ENCODE results near the gene TIMM13. TPM values are rescaled to one million over a fixed set of nuclear protein-coding genes. Genes with fewer than 3 reads are reported as not detected.
"Not testable (repeated sequence)": the region's sequence is repeated elsewhere in the genome, so short reads cannot be mapped to it uniquely, and the experiment has no call there.

The TIMM13 gene
- total RNA-seq: 22.6 TPM

DNA sequence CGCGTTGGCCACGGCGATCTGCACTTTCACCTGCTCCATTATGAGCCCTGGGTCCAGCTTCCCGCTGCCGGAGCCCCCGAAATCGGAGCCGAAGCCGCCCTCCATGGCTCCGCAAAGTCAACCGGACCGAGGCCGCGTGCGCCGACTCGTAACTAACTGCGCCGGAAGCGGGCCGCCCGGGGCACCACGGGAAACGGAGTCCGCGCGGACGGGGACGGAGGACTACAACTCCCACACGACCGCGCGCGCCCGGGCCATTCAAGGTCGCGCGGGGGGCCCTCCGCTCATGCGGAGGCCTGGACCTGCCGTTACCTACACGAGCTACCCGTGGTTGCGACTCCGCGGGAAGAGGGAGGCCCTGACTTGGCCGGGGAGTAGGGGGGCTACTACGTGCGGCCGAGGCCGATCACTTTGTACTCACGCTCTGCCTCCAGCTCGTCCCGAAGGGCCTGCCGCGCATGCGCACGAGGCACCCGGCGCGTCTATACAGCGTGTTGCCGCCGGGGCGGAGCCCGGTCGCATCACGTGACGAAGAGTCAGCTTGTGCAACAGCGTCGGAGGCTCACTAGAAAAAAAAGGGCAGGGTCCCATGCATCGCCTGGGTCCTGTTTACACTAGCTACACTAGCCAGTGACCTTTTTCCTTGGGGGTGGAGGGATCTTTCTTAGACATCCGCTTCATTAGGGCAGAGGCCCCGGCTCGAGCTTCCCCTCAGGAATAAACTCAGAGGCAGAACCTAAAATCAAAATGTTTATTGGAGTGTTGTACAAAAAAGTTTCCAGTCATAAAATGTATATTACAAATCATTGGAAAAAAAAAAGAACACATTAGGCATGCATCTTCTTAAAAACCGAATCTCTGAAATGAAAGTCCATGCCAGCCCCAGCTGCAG, at the start of gene TIMM13:
TIMM13 (minus strand) TSS at position 158 of the 892 bp plus-strand sequence; CDS start at position 105, 53 bp downstream.
- DNase-seq: peak; percentile 95

DNA sequence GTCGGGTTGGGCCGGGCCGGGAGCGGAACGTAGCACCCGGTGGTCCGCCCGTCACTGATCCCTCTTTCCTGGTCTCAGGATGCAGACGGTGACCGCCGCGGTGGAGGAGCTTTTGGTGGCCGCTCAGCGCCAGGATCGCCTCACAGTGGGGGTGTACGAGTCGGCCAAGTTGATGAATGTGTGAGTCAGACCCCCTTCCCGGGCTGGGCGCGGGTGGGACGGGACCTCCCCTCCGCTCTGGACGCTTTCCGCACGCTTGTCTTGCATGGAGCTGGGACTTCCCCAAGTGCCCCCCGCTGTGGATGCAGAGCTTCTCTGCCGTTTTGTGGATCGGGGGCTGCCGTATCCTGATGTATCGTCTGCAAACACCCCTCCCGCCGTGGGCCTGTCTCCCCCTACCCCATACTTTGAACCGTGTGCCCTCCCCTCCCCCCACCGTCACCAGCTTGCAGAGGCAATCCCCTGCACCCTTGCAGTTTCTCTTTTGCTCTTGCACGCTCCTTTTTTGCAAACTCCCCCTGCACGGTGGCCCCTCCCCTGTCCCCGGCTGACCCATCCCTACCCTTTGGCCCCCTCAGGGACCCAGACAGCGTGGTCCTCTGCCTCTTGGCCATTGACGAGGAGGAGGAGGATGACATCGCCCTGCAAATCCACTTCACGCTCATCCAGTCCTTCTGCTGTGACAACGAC, 49.2 kb upstream of the TIMM13 start:
- peak; percentile 20 for DNase-seq

DNA sequence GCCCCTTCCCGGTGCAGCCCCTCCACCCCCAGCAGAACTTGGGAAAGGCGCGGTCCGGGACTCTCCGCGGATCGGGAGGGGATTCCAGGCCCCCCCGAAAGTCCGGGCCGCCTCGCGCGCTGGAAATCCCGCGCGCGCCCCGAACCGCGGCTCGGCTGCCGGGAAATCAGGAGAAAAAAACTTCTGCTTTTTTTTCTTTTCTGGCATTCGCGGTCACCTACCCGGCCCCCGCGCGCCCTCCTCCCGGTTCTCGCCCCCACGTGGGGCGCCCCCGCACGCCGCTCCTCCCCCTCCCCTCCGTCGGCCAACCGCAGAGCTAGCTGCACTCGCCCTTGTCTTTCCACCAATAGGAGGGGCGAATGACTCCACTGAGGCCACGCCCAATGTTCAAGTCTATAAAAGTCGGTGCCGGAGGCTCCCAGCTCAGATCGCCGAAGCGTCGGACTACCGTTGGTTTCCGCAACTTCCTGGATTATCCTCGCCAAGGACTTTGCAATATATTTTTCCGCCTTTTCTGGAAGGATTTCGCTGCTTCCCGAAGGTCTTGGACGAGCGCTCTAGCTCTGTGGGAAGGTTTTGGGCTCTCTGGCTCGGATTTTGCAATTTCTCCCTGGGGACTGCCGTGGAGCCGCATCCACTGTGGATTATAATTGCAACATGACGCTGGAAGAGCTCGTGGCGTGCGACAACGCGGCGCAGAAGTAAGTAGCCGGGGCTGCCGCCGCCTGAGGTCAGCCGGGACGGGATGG, 48.5 kb upstream of the TIMM13 start, which contains the start of gene GADD45B:
GADD45B (plus strand) TSS at position 426 of the 749 bp plus-strand sequence; CDS start at position 658, 232 bp downstream.
- peak; percentile 98 for DNase-seq

DNA sequence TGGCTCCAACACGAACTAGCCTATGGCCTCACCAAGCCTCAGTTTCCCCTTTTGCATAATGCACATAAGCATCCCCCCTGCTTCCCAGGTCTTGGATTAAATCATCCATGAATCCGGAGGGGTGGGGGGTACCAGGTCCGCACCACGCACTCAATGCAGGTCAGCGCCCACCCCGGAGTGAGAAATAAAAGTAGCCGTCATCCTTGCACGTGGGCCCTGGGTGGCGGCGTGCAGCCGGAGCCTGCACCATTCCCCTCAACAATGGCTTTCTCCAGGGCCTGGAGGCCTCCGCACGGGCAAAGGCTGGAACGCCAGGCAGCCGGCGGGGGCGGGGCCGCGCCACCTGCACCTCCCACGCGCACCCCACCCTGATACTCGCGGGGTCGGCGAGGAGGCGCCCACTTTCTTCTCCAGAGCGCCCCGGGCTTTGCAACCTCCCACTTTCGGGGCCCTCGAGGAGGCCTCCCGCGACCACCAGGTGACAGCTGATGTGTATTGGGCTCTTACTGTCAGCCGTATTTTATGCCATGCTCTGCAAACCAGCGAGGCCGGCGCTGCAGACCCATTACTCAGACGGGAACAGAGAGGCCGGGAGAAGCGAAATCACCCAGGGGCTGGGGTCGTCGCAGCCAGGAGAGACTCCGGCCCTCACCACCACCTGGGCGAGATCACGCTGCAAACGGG, 47.8 kb upstream of the TIMM13 start:
- DNase-seq: no peak

DNA sequence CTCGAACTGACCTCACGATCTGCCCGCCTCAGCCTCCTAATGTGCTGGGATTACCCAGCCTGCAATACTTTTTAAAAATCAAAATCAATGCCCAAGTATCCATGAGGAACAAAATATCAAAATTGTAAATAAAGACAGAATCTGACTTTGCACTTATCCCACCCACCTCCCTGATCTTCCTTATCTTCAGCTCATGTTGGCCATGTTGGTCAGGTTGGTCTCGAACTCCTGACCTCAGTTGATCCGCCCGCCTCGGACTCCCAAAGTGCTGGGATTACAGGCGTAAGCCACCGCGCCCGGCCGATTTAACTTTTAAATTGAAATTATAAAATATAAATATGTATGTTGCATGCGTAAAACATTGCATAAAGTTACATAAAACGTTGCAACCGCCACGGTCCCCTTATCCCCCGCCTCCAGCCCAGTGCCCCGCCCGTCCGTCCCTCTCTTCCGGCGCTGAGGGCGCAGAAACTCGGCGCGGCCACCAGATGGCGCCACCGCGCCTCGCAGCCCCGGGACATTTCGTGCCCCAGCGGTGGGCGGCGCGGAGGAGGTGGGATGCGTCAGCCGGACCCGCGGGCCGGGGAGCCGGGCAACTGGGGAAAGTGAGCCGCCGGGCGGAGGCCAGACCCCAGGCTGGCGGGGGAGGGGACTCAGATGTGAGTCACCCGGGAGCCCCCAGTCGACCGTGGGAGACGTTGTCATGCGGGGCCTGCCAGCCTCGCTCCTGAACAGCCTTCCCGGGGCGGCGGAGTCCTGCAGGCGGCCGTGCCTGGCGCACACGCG, 47.0 kb upstream of the TIMM13 start:
- peak; percentile 80 for DNase-seq

DNA sequence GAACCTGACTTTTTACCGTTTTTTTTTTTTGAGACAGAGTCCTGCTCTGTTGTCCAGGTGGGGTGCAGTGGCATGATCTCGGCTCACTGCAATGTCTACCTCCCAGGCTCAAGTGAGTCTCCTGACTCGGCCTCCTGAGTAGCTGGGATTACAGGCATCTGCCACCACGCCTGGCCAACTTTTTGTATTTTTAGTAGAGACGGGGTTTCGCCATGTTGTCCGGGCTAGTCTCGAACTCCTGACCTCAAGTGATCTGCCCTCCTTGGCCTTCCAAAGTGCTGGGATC, 42.5 kb upstream of the TIMM13 start:
- not testable (repeated sequence) for DNase-seq

DNA sequence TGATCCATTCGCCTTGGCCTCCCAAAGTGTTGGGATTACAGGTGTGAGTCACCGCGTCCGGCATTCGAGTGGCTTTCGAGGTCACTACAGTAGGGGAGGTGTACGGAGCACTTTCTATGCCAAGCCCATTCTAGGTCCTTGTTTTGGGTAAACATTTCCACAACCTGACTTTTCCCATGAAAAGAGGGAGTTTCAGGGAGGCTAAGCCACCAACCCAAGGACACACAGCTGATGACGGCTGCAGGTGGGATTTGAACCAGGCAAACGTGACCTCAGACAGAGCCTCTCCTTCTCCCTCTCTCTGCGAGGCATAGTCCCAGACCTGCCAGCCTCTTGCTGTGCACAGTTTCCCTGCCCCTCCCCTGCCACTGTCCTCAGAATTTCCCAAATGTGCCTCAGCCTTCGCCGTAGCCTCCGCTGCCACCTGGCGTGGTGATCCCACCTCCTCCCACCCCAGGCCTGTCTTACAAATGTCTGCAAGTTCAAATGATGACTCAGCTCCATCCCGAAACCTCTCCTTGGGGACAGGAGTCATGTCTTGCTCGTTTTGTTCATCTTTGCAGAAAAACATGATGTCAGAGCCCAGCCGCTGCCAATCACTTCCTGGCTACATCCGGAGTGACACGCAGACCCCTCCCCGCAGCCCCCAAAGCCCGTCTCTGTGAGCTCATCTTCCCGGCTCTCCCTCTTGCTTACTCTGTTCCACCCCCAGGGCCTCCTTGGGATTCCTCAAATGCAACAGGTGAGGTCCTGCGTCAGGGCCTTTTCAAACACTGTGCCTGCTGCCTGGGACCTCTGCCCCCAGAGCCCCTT, 41.9 kb upstream of the TIMM13 start:
- DNase-seq: peak; percentile 75

DNA sequence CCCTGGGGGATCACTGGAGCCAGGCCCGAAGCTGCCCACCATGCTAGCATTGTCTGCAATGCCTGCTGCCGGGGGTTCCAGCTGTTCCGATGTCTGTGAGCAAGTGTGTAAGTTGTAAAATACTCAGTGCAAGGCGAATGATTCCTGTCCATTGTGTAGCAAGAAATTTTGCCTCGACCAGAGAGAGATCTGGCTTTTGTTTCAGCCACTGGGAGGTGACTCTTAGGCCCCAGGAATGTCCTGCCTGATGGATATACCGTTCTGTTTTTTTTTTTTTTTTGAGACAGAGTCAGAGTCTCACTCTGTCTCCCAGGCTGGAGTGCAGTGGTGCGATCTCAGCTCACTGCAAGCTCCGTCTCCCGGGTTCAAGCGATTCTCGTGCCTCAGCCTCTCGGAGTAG, 41.2 kb upstream of the TIMM13 start:
- DNase-seq: no peak

DNA sequence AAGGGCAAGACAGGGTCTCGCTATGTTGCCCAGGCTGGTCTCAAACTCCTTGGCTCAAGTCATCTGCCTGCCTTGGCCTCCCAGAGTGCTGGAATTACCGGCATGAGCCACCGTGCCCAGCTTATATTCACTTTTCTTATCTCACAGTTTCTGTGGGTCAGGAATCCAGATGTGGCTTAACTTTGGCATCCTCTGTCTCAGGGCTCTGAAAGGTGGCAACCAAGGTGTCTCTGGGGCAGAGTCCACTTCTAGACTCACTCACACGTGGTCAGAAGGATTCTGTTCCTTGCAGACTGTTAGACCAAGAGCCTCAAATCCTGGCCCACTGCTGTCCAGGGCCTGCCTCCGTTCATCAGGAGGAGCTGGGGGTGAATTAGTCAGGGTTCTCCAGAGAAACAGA, 37.0 kb upstream of the TIMM13 start:
- DNase-seq: no peak

DNA sequence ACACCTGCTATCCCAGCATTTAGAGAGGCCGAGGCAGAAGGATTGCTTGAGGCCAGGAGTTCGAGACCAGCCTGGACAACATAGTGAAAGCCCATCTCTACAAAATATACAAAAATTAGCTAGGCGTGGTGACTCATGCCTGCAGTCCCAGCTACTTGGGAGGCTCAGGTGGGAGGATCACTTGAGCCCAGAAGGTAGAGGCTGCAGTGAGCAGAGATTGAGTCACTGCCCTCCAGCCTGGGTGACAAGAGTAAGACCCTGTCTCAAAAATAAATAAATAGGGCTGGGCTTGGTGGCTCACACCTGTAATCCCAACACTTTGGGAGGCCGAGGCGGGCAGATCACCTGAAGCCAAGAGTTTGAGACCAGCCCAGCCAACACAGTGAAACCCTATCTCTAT, 36.3 kb upstream of the TIMM13 start:
- DNase-seq: not testable (repeated sequence)

DNA sequence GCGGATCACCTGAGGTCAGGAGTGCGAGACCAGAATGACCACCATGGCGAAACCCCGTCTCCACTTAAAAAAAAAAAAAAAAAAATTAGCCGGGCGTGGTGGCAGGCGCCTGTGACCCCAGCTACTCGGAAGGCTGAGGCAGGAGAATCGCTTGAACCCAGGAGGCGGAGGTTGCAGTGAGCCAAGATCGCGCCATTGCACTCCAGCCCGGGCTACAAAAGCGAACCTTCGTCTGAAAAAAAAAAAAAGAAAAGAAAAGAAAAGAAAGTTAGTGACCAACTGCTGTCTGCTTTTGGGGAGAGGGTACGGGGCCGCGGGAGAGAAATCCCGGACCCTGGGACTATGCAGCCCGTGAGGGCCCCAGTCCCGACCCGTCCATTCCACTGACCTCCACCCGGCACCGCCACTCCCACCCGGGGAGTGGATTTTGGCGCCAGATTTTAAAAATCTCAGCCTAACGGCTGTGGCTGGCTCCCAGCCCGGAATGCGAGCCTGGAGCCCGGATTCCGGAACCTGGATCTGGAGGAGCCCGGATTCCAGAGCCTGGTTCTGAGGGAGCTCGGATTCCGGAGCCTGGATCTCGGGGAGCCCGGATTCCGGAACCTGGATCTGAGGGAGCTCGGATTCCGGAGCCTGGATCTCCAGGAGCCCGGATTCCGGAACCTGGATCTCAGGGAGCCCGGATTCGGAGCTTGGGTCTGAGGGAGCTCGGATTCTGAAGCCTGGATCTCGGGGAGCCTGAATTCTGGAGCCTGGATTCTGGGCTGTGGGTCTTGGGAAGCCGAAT, 35.4 kb upstream of the TIMM13 start:
- DNase-seq: peak; percentile 93

DNA sequence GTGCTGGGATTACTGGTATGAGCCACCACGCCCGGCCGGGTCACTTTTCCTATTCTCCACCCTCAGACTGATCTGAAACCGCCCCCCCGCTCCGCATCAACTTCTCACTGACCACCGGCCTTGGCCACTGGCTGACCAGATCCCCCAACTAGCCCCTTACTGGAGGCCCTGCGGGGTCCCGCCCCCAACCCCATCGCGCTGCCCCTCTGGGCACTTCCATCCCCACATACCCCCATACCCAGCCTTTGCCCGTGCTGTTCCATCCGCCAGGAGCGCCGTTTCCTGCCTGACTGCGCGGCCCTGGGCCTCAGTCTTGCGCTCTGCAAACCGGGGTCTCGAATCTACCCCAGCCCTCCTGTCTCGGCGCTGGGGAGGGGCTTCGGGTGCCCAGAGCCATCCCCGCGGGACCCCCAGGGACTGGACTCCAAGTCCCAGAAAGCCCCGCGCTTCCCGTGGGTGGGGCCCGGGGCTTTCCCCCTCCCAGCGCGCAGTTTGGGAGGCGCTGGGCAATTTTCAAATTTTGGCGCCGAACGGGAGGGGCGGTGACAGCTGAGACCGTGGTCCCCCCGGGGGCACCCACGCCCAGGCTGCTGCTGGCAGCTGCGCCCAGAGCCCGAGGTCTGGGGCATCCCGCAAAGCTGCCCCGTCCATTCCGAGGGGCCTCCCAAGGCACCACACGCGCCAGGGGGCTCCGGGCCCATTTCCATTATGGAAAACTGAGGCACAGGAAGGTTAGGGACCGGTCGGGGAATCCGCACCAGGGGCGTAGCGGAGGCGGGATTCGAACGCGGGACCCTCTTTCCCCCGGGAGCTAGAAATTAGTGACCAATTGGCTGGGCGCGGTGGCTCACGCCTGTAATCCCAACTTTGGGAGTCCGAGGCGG, 34.6 kb upstream of the TIMM13 start:
- DNase-seq: peak; percentile 53

DNA sequence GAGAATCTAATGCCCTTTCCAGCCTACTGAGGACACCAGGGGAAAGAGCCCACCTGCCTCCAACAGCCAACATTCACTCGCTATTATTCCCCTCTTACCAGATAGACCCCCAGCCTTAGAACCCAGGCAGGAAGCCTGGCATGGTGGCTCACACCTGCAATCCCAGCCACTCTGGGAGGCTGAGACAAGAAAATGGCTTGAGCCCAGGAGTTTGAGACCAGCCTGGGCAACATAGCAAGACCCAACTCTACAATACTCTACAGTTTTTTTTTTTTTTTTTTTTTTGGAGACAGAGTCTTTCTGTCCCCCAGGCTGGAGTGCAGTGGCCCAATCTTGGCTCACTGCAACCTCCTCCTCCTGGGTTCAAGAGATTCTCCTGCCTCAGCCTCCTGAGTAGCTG, 32.9 kb upstream of the TIMM13 start:
- DNase-seq: no peak

DNA sequence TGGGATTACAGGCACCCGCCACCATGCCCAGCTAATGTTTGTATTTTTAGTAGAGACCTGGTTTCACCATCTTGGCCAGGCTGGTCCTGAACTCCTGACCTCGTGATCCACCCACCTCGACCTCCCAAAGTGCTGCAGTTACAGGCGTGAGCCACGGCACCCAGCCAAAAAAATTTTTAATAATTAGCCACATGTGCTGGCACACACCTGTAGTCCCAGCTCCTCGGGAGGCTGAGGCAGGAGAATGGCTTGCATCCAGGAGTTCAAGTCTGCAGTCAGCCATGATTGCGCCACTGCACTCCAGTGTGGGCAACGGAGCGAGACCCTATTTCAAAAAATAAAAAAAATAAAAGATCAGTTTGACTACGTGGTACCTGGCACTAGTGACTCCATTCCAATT, 31.4 kb upstream of the TIMM13 start:
- DNase-seq: not testable (repeated sequence)

DNA sequence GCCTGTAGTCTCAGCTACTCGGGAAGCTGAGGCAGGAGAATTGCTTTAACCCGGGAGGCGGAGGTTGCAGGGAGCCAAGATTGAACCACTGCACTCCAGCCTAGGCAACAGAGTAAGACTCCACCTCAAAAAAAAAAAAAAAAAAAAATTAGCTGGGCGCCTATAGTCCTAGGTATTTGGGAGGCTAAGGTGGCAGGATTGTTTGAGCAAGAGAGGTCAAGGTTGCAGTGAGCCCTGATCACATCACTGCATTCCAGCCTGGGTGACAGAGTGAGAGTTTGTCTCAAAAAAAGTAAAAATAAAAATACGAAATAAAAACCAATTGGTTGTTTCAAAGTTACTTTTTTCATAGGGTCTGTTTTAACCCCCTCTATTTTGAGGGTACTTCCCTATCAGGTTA, 30.7 kb upstream of the TIMM13 start:
- DNase-seq: no peak

DNA sequence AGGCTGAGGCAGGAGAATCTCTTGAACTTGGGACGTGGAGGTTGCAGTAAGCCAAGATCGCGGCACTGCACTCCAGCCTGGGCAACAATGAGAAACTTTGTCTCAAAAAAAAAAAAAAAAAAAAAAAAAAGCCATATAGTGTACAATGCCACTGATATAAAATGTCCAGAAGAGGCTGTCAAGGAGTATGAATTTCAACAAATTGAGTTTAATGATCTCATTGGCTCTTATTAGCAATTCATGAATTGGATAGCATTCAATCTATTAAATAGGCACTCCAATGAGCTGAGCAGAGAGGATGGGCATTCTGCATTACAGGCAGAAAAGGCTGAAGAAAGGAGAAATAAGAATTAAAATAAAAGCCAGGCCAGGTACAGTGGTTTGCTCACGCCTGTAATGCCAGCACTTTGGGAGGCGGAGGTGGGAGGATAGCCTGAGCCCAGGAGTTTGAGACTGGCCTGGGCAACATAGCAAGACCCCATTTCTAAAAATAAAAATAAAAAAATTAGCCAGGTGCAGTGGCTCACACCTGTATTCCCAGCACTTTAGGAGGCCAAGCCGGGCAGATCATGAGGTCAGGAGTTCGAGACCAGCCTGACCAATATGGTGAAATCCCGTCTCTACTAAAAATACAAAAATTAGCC, 30.1 kb upstream of the TIMM13 start:
- no peak for DNase-seq

DNA sequence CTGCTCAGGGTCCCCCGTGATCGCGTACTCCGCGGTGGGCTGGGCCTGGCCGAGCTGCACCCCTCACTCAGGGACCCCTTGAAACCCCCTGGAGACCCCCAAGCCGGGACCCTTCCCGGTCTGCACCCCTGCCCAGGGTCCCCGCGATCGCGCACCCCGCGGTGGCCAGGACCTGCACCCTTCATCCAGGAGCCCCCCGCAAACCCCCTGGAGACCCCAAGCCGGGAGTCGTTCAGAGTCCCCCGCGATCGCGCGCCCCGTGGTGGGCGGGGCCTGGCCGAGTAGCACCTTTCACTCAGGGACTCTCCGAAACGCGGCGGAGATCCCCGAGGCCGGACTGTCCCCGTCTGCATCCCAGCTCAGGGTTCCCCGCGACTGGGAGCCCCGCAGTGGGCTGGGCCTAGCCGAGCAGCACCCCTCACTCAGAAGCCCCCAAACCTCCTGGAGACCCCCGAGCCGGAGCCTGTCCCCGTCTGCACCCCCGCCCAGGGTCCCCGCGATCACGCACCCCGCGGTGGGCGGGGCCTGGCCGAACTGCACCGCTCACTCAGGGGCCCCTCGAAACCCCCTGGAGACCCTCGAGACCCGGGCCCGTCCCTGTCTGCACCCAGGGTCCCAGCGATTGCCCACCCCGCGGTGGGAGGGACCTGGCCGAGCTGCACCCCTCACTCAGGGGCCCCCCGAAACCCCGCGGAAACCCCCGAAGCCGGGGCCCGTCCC, 28.6 kb upstream of the TIMM13 start:
- DNase-seq: no peak
